Measurements from ENCODE around the gene EHD4.

- TF ChIP-seq CTCF (IDR thresholded peaks at IDR 0.05; ENCODE audit: poor library complexity), result no peak
- no peak for TF ChIP-seq EZH2phosphoT487 (IDR thresholded peaks at IDR 0.05; ENCODE audit: low read depth, severe bottlenecking, unreplicated experiment)
Observed at GRCh38 chr15:41880156-41880877, 92.0 kb downstream of the EHD4 start.

All from hepatocyte (in vitro differentiated cells).